ENCODE measurements around the gene ADPGK. TPM values are rescaled to one million over a fixed set of nuclear protein-coding genes. Genes with fewer than 3 reads are reported as not detected.

The ADPGK gene
- total RNA-seq, 1 donor from 2014 or later: 67.3 TPM

- Mint-ChIP-seq H3K36me3 (ENCODE audit: low read depth, unreplicated experiment) (no peaks in the 10 kb centered on the region), H3K4me1 (ENCODE audit: low read depth, unreplicated experiment) (peaks cover 10% of the 10 kb centered on the region), H3K9me3 (ENCODE audit: unreplicated experiment) (no peaks in the 10 kb centered on the region), H3K27ac (ENCODE audit: unreplicated experiment) (no peak overlapping the region), H3K27me3 (ENCODE audit: low read depth, unreplicated experiment) (no peaks in the 10 kb centered on the region), H3K4me3 (ENCODE audit: unreplicated experiment) (peak overlapping the region; percentile 70)
- H3K4me3 ChIP-seq (ENCODE audit: insufficient read depth, low read depth, low read length): peak overlapping the region; percentile 65
- H3K9ac ChIP-seq (ENCODE audit: low read length): peak overlapping the region; percentile 74
- no peaks in the 10 kb centered on the region for H3K9me3 ChIP-seq (ENCODE audit: insufficient read depth, low read depth, low read length)
- no peak overlapping the region for H3K27ac ChIP-seq (ENCODE audit: low read depth, low read length)
- no peak for TF ChIP-seq EZH2 (IDR thresholded peaks at IDR 0.05; ENCODE audit: insufficient read depth, low read length)
- TF ChIP-seq CTCF (IDR thresholded peaks at IDR 0.05; ENCODE audit: insufficient read depth, low read depth, low read length): no peak
- no peaks in the 10 kb centered on the region for H3K36me3 ChIP-seq (ENCODE audit: insufficient read depth, low read length)
- DNase-seq (ENCODE audit: low read depth) (no peak), FAIRE-seq (no peak)
- H3K27me3 ChIP-seq (ENCODE audit: insufficient read depth, low read length): no peaks in the 10 kb centered on the region
- peak overlapping the region; percentile 93 for H3K4me2 ChIP-seq (ENCODE audit: low read length)
- no peaks in the 10 kb centered on the region for H3K79me2 ChIP-seq (ENCODE audit: insufficient read depth, low read length)
- H3K4me1 ChIP-seq (ENCODE audit: insufficient read depth, low read length): no peaks in the 10 kb centered on the region
- H2AFZ ChIP-seq (ENCODE audit: low read depth, low read length): peak overlapping the region; percentile 95
- no peaks in the 10 kb centered on the region for H4K20me1 ChIP-seq (ENCODE audit: insufficient read depth, low read length)
Observed at GRCh38 chr15:72797338-72797689, 13.8 kb upstream of the ADPGK start.

GRCh38 chr15:72796515-72797337 lies 13.2 kb upstream of the ADPGK start:
- TF ChIP-seq CTCF (IDR thresholded peaks at IDR 0.05; ENCODE audit: insufficient read depth, low read depth, low read length): peak; percentile 24
- no peak for TF ChIP-seq EZH2 (IDR thresholded peaks at IDR 0.05; ENCODE audit: insufficient read depth, low read length)
- no peaks in the 10 kb centered on the region for H3K27me3 ChIP-seq (ENCODE audit: insufficient read depth, low read length)
- Mint-ChIP-seq H3K27ac (ENCODE audit: unreplicated experiment) (no peak overlapping the region), H3K9me3 (ENCODE audit: unreplicated experiment) (no peaks in the 10 kb centered on the region), H3K27me3 (ENCODE audit: low read depth, unreplicated experiment) (no peaks in the 10 kb centered on the region), H3K4me3 (ENCODE audit: unreplicated experiment) (peak overlapping the region; percentile 83), H3K4me1 (ENCODE audit: low read depth, unreplicated experiment) (peaks cover 10% of the 10 kb centered on the region), H3K36me3 (ENCODE audit: low read depth, unreplicated experiment) (no peaks in the 10 kb centered on the region)
- peak overlapping the region; percentile 95 for H2AFZ ChIP-seq (ENCODE audit: low read depth, low read length)
- no peaks in the 10 kb centered on the region for H3K9me3 ChIP-seq (ENCODE audit: insufficient read depth, low read depth, low read length)
- peak overlapping the region; percentile 74 for H3K9ac ChIP-seq (ENCODE audit: low read length)
- peak overlapping the region; percentile 65 for H3K4me3 ChIP-seq (ENCODE audit: insufficient read depth, low read depth, low read length)
- H3K36me3 ChIP-seq (ENCODE audit: insufficient read depth, low read length): no peaks in the 10 kb centered on the region
- no peaks in the 10 kb centered on the region for H3K79me2 ChIP-seq (ENCODE audit: insufficient read depth, low read length)
- no peak for DNase-seq (ENCODE audit: low read depth)
- H3K4me2 ChIP-seq (ENCODE audit: low read length): peak overlapping the region; percentile 93
- no peak overlapping the region for H3K27ac ChIP-seq (ENCODE audit: low read depth, low read length)
- H3K4me1 ChIP-seq (ENCODE audit: insufficient read depth, low read length): no peaks in the 10 kb centered on the region
- FAIRE-seq: no peak
- no peaks in the 10 kb centered on the region for H4K20me1 ChIP-seq (ENCODE audit: insufficient read depth, low read length)

- Histone ChIP-seq H3K4me3 (ENCODE audit: insufficient read depth, low read depth, low read length) (peak overlapping the region; percentile 65), H3K9ac (ENCODE audit: low read length) (peak overlapping the region; percentile 74), H2AFZ (ENCODE audit: low read depth, low read length) (peak overlapping the region; percentile 95), H3K4me2 (ENCODE audit: low read length) (peak overlapping the region; percentile 93), H3K79me2 (ENCODE audit: insufficient read depth, low read length) (no peaks in the 10 kb centered on the region), H3K36me3 (ENCODE audit: insufficient read depth, low read length) (no peaks in the 10 kb centered on the region), H3K4me1 (ENCODE audit: insufficient read depth, low read length) (no peaks in the 10 kb centered on the region), H3K9me3 (ENCODE audit: insufficient read depth, low read depth, low read length) (no peaks in the 10 kb centered on the region), H4K20me1 (ENCODE audit: insufficient read depth, low read length) (no peaks in the 10 kb centered on the region), H3K27me3 (ENCODE audit: insufficient read depth, low read length) (no peaks in the 10 kb centered on the region), H3K27ac (ENCODE audit: low read depth, low read length) (no peak overlapping the region)
- no peaks in the 10 kb centered on the region for H3K9me3 Mint-ChIP-seq (ENCODE audit: unreplicated experiment)
- H3K27me3 Mint-ChIP-seq (ENCODE audit: low read depth, unreplicated experiment): no peaks in the 10 kb centered on the region
- H3K4me1 Mint-ChIP-seq (ENCODE audit: low read depth, unreplicated experiment): peaks cover 10% of the 10 kb centered on the region
- no peak overlapping the region for H3K27ac Mint-ChIP-seq (ENCODE audit: unreplicated experiment)
- DNase-seq (ENCODE audit: low read depth): peak; percentile 12
- H3K4me3 Mint-ChIP-seq (ENCODE audit: unreplicated experiment): peak overlapping the region; percentile 83
- no peaks in the 10 kb centered on the region for H3K36me3 Mint-ChIP-seq (ENCODE audit: low read depth, unreplicated experiment)
- no peak for FAIRE-seq
- TF ChIP-seq EZH2 (IDR thresholded peaks at IDR 0.05; ENCODE audit: insufficient read depth, low read length): no peak
- no peak for TF ChIP-seq CTCF (IDR thresholded peaks at IDR 0.05; ENCODE audit: insufficient read depth, low read depth, low read length)
Observed at GRCh38 chr15:72796210-72796514, 12.6 kb upstream of the ADPGK start.

Measured in astrocyte (in vitro differentiated cells and primary cell).